Stomach (tissue), 9 donors: ENCODE measurements around the gene DCC. TPM values are rescaled to one million over a fixed set of nuclear protein-coding genes. Genes with fewer than 3 reads are reported as not detected.
"Not testable (repeated sequence)": the region's sequence is repeated elsewhere in the genome, so short reads cannot be mapped to it uniquely, and the experiment has no call there.

Source experiments
- DNase-seq, 2 donors: peaks; one replicate each; pipeline versions ENCODE4 v3.0.0 to v3.0.0-alpha.2; 2013 to 2019
- H3K27ac ChIP-seq, 5 donors: fragments of 200-600 bp in 4 of 5; sonication (generic) in 4 of 5; one replicate each; pipeline ENCODE4 v1.5.1; 2013 to 2019; ENCODE audit warnings: mild to moderate bottlenecking in 1 of 5, moderate library complexity in 1 of 5
- H3K27me3 ChIP-seq, 3 donors: fragments of 200-600 bp; sonication (generic); one replicate each; pipeline ENCODE4 v1.5.1; 2017 to 2019; ENCODE audit warnings: mixed run types in 1 of 3
- H3K36me3 ChIP-seq, 4 donors: fragments of 200-600 bp; sonication (generic); 1 replicate in 3 of 4; 2 replicates in 1 of 4; pipeline ENCODE4 v1.5.1; 2016 to 2019
- H3K4me1 ChIP-seq, 4 donors: fragments of 200-600 bp; sonication (generic); one replicate each; pipeline ENCODE4 v1.5.1; 2016 to 2019
- H3K4me3 ChIP-seq, 4 donors: fragments of 200-600 bp; sonication (generic) in 3 of 4; one replicate each; pipeline ENCODE4 v1.5.1; 2016 to 2019; ENCODE audit warnings: mild to moderate bottlenecking in 1 of 4
- H3K9me3 ChIP-seq, 4 donors: fragments of 200-600 bp; sonication (generic); one replicate each; pipeline ENCODE4 v1.5.1; 2016 to 2019
- EP300 ChIP-seq: sonication (generic); formaldehyde crosslinking; IDR thresholded peaks from one replicate; pipeline ENCODE4 v1.6.1; 2017; ENCODE audit warnings: antibody characterized with exemption
- POLR2A ChIP-seq, 4 donors: fragments of 450-650 bp; IDR thresholded peaks; one replicate each; pipeline ENCODE4 v1.6.1; 2016; ENCODE audit warnings: antibody characterized with exemption in 4 of 4, control low read depth in 2 of 4, mild to moderate bottlenecking in 1 of 4, moderate library complexity in 1 of 4
- POLR2AphosphoS5 ChIP-seq, 3 donors: sonication (generic); formaldehyde crosslinking; IDR thresholded peaks; one replicate each; pipeline ENCODE4 v1.6.1; 2016; ENCODE audit warnings: antibody characterized with exemption in 3 of 3
- WGBS, 5 donors: extraction: QIAGEN DNeasy Blood & Tissue Kit in 3 of 5; methylation state at CpG; one replicate each; pipeline versions ENCODE4 v1.1.5 to v1.1.7; 2013 to 2018; 5-methylcytosine and 5-hydroxymethylcytosine counted together
- intact Hi-C: fragments of 100-400 bp; cut with DNase I; formaldehyde crosslinking; loops from one replicate; pipeline ENCODE4 v1.15.1; 2023; ENCODE audit warnings: low total_unique reads
- polyA plus RNA-seq, 3 donors: library from polyadenylated mRNA; stranded (reverse); fragments of 200-250 nt; gene quantifications; one replicate each; pipeline ENCODE4 v1.2.3, GENCODE V29; 2013
- total RNA-seq, 5 donors: library from RNA; depleted of rRNA; stranded (reverse); fragments of >200 nt; gene quantifications; one replicate each; pipeline versions ENCODE4 v1.1.0 to v1.2.3, GENCODE V29; 2014 to 2016
- TF ChIP-seq, protein P1 (sequence below), 7 experiments: fragments of 450-650 bp in 4 of 7; fragments of 200-600 bp in 3 of 7; sonication (generic) in 3 of 7; IDR thresholded peaks; one replicate each; pipeline ENCODE4 v1.5.1; 2016 to 2019; ENCODE audit warnings: antibody characterized with exemption in 7 of 7, control low read depth in 2 of 7, mild to moderate bottlenecking in 1 of 7
- donor health status: healthy with polysubstance abuse.
- donor health status: Bipolar disorder and iron deficiency.
- donor health status: healthy.

Gene DCC
- total and polyA plus RNA-seq, 8 donors = 0.58 to 1.7 TPM; not detected in 6

DNA sequence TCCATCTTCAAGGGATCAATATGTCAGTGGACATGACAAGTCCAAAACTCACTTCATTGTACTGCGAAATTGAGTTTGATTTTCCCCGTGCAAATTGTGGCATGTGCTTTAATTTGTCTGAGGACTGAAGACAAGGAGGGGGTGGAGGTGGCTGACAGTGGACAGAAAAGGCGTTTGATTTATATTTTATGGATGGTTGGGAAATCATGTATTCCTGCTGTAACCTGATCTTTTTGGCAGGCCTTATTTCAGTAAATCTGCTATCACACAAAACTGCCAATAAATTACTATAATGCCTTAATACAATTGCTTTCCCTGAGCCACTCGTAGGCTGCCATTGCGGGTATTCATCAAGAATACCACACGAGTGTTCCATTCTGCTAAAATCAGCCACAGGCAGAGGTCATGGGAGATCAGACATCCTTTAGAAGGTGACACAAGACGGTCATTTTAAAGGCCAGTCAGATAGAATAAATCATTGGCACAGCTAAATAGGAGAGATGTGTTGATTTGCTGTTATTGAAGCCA, 1164.0 kb downstream of the DCC start:
- DNase-seq = no peak
- H3K4me1 ChIP-seq = no peaks in the 10 kb centered on the region
- TF ChIP-seq POLR2A (IDR thresholded peaks at IDR 0.05) (no peak), POLR2AphosphoS5 (IDR thresholded peaks at IDR 0.05) (no peak), EP300 (no peak)
- TF ChIP-seq, protein P1, sequence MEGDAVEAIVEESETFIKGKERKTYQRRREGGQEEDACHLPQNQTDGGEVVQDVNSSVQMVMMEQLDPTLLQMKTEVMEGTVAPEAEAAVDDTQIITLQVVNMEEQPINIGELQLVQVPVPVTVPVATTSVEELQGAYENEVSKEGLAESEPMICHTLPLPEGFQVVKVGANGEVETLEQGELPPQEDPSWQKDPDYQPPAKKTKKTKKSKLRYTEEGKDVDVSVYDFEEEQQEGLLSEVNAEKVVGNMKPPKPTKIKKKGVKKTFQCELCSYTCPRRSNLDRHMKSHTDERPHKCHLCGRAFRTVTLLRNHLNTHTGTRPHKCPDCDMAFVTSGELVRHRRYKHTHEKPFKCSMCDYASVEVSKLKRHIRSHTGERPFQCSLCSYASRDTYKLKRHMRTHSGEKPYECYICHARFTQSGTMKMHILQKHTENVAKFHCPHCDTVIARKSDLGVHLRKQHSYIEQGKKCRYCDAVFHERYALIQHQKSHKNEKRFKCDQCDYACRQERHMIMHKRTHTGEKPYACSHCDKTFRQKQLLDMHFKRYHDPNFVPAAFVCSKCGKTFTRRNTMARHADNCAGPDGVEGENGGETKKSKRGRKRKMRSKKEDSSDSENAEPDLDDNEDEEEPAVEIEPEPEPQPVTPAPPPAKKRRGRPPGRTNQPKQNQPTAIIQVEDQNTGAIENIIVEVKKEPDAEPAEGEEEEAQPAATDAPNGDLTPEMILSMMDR (IDR thresholded peaks at IDR 0.05) = no peak
- H3K27ac ChIP-seq = no peak overlapping the region
- H3K9me3 ChIP-seq = no peaks in the 10 kb centered on the region
- H3K36me3 ChIP-seq = no peaks in the 10 kb centered on the region
- 75 to 86% (median 82%) methylated on average over 7 of the region's 7 CpGs for WGBS, 5 donors
- no peak overlapping the region for H3K4me3 ChIP-seq
- no peaks in the 10 kb centered on the region for H3K27me3 ChIP-seq
- intact Hi-C loops = loop anchor here (10.0 kb wide), 1 partner anchor 61 kb away; no protein-coding TSS in a partner anchor

DNA sequence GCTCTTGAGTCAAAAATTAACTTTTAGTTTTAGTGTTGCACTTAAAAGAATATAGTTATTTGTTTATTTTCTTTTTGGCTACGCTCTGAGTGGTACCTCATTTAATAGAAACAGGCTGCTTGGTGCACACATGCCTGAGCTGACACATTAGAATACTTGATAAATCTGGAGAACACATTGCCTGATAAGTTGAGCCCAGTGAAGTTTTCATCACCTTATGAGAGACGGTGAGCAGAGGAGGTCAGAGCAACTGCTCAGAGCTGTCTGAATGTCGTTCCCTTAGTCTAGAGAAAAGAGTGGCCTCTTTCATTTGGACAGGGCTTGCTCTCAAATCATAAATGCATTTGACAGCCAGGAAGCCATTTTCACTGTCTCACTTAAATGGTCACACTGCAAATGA, 1168.5 kb downstream of the DCC start:
- 26 to 46% (median 36%) methylated on average over 3 of the region's 3 CpGs for WGBS, 5 donors
- intact Hi-C loops = loop anchor here (10.0 kb wide), 1 partner anchor 56 kb away; no protein-coding TSS in a partner anchor
- TF ChIP-seq POLR2A (IDR thresholded peaks at IDR 0.05) (no peak), EP300 (no peak), POLR2AphosphoS5 (IDR thresholded peaks at IDR 0.05) (no peak)
- TF ChIP-seq, protein P1 (IDR thresholded peaks at IDR 0.05) = no peak

DNA sequence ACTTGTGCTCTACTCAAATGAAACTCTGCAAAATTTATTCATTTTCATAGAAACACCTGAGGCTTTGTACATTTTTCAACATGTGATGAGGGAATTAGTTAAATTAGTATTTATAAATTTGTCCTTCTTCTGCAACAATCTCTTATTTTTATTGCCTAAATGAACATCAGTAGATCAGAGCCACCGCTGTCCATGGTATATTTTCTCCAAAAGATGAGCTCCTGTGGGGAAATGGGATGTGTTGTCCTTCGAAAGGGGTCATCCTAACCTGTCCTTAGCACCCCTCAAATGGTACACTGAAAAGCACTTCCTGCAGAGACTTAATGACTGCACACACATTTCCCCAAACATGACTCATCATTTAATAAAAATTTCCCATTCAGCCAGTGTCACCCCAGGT, 1169.9 kb downstream of the DCC start:
- intact Hi-C loops = loop anchor here (10.0 kb wide), 1 partner anchor 55 kb away; no protein-coding TSS in a partner anchor
- Histone ChIP-seq H3K4me3 (no peak overlapping the region), H3K27me3 (no peaks in the 10 kb centered on the region), H3K4me1 (no peaks in the 10 kb centered on the region), H3K27ac (no peak overlapping the region), H3K9me3 (no peaks in the 10 kb centered on the region), H3K36me3 (no peaks in the 10 kb centered on the region)
- WGBS, 5 donors = 72 to 91% (median 83%) methylated on average over 2 of the region's 2 CpGs
- no peak for DNase-seq
- TF ChIP-seq EP300 (no peak), POLR2A (IDR thresholded peaks at IDR 0.05) (no peak), POLR2AphosphoS5 (IDR thresholded peaks at IDR 0.05) (no peak)
- TF ChIP-seq, protein P1 (IDR thresholded peaks at IDR 0.05) = no peak

More for the DNA sequence above, 1168.5 kb downstream of the DCC start:
- H3K4me1 ChIP-seq = no peaks in the 10 kb centered on the region
- no peaks in the 10 kb centered on the region for H3K9me3 ChIP-seq
- H3K27ac ChIP-seq = no peak overlapping the region
- H3K4me3 ChIP-seq = no peak overlapping the region
- H3K36me3 ChIP-seq = no peaks in the 10 kb centered on the region
- DNase-seq = no peak
- H3K27me3 ChIP-seq = no peaks in the 10 kb centered on the region

DNA sequence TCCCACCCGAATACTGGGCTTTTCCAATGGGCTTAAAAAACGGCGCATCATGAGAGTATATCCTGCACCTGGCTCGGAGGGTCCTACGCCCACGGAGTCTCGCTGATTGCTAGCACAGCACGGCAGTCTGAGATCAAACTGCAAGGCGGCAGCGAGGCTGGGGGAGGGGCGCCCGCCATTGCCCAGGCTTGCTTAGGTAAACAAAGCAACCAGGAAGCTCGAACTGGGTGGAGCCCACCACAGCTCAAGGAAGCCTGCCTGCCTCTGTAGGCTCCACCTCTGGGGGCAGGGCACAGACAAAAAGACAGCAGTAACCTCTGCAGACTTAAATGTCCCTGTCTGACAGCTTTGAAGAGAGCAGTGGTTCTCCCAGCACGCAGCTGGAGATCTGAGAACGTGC, 1171.7 kb downstream of the DCC start:
- DNase-seq, H3K4me1 ChIP-seq, H3K27ac ChIP-seq, intact Hi-C loops, H3K4me3 ChIP-seq, H3K27me3 ChIP-seq, H3K36me3 ChIP-seq, H3K9me3 ChIP-seq: not testable (repeated sequence)
- WGBS, 5 donors = 77 to 82% (median 81%) methylated on average over 12 to 15 of the region's 15 CpGs

DNA sequence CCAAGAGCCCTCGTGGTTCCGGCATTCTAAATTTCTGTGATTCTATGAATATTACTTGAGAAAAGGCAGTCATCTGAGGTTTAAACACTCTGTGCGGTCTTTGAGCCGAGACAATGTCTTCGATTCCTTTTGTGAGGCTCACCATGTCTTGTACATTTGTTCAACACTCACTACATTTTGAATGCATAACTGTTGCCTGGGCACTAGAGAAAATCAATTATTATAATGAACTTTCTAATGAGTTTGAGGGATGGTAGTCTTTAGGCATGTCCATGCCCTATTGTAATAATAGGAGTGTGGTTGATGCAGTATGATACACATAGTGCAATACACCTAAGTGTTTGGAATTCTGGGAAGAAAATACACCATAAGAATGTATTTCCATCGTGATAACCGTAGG, 1181.1 kb downstream of the DCC start:
- Histone ChIP-seq H3K27ac (no peak overlapping the region), H3K4me3 (no peak overlapping the region), H3K4me1 (no peaks in the 10 kb centered on the region), H3K36me3 (no peaks in the 10 kb centered on the region), H3K27me3 (no peaks in the 10 kb centered on the region), H3K9me3 (no peaks in the 10 kb centered on the region)
- TF ChIP-seq EP300 (no peak), POLR2A (IDR thresholded peaks at IDR 0.05) (no peak), POLR2AphosphoS5 (IDR thresholded peaks at IDR 0.05) (no peak)
- TF ChIP-seq, protein P1 (IDR thresholded peaks at IDR 0.05) = no peak
- WGBS, 5 donors = 75 to 93% (median 85%) methylated on average over 7 of the region's 7 CpGs
- intact Hi-C loops = no loop called here
- no peak for DNase-seq
